HG03558 (cell line): ENCODE data around the gene TNRC6C.

Experiments
- ATAC-seq: cut with Tn5 transposase; IDR thresholded peaks from one replicate; pipeline ENCODE4 v1.9.1; 2021; ENCODE audit warnings: moderate number of reproducible peaks; ENCODE audit not compliant: unreplicated experiment; ENCODE audit errors: extremely low read depth

Gene TNRC6C

DNA sequence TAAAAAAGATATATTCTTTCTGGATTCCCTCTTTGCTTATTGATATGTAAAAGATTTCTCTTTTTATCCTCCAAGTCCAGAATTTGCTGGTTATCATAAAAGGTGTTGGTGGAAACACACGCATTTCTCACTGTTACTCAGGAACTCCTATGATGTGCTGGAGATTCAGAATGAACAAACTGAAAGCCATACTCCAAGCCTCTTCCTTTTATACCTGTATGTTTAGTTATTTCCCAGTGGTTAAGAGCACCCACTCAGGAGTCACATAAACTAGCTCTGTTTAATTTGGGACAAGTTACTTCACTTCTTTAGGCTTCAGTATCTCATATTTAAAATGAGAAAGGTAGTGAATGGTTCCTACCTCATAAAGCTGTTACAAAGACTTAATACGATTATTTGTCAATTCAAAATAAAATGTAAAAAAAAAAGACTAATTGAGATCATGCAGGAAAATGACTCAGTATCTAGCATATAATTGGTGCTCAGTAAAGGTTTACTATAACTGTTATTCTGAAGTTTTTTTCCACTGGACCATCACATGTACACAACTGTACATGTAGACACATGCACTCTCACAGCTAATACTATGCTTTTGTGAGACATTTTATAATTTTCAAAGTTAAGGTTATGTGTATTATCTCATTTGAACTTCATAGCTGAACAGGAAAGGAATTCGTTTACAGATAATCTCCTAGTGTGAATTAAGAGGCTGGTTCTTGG is 47.1 kb downstream of the TNRC6C start:
- ATAC-seq: no peak

DNA sequence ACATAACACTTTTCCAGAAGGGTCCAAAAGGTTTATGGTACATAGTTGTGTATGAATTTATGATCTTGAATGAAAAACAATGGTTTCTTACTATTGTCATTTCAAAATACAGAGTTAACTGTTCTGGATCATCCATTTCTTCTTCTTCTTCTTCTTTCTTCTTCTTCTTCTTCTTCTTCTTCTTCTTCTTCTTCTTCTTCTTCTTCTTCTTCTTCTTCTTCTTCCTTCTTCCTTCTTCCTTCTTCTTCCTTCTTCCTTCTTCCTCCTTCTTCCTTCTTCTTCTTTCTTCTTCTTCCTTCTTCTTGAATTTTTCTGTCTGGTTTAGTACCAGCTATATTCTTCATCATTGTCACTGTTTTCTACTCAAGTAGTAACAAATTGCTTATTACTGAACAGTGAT is 47.8 kb downstream of the TNRC6C start:
- ATAC-seq: no peak

DNA sequence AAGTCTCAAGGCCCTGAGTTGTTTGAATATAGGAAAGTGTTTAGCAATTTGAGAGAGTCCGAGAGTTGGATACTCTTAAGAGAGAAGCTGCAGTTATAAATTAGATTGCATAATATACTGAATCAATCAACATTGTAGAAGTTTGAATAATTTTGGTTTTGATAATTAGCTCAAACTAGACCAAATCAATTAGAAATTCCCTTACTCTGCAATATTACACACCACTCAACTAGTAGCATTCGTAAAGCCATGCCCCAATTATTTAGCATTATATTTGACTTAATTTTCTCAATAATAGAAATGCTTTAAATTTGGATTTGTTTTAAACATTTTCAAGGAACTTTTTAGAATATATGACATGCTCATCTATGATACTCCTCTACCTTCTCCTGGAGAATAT is 49.1 kb downstream of the TNRC6C start:
- no peak for ATAC-seq

DNA sequence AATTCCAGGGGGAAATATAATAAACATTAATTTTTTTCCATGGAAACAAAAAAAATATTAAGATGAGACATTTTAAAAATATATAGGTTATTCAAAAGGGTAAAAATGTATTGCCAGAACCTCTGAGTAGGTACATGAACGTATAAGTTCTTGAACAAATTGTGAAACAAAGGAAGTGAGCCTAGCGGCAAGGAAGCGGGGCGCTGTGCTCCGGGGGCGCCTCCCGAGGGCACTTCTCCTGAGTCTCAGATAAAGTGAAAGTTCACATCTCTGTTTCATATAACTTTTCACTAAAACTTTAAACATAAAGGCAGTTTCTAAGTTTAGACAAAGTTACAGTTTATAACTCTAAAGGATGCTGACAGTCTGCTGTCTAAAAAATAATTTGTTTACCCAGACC is 52.3 kb downstream of the TNRC6C start:
- no peak for ATAC-seq

DNA sequence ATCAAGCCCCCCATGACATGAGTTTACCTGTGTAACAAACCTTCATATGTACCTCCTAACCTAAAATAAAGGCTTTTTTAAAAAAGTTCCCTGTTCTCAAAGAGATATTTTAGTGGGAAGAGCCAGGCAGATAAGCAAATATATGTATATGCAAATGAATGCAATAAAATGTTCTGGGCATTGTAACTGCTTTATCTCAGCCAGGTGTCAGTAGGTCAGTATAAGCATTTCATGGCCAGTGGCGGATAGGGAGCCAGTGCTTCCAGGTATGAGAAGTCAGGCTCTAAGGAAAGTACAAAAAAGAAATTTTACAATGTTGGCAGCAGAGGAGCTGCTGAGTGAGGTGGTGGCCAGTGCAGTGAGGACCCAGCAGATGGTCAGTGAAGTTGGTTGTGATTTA is 53.9 kb downstream of the TNRC6C start:
- ATAC-seq: no peak

DNA sequence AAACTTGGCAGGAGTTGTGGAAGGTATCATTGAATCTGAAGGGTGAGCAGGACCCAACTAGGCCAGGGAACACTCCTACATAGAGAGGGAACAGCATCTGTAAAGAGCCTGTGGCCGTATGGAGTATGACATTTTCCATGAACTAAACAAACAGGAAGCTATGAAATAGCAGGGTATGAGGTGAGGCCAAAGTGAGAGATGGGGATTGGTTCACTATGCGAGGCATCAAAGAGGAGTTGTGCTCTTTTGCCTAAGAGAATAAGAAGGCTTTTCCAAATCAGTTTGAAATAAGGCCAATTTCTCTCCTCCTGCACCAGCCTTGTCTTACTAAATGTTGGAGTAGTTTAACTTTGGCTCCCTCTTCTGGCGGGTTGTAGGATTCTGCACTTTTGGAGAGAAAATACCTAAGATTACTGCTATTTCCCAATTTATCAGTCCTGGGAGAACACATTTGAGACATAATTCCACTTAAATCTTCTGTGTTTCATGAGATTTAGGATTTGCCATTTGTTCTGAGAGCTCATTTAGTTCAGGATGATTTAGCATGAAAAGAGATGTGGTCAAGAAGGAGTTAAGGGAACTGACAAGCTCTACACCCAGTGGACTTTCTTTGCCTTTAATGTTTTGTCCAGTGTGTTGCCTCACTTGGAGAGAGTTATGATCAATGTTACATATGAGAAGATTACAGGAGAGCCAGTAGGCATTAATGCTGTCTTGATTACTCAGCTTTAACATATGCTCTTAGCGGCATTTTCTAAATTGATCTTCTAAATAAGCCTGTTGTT is 55.4 kb downstream of the TNRC6C start:
- ATAC-seq: no peak

DNA sequence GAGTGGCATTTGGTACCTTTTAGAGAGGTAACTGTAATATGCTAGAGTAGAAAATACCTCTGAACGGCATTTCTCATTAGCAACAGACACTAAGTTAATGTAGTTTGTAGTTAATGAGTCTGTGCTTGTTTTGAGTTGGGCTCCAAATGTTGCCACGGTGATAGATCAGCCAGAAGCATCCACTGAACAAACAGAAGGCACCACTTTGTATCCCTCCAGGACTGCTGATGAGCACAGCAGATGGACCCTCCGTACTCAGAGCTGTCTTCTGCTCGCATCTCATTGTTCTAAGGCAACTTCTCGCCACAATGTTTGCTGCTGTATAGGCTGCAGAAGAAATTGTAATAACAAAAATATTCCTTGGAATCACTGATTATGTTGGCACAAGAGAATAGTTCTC is 56.1 kb downstream of the TNRC6C start:
- ATAC-seq: no peak

DNA sequence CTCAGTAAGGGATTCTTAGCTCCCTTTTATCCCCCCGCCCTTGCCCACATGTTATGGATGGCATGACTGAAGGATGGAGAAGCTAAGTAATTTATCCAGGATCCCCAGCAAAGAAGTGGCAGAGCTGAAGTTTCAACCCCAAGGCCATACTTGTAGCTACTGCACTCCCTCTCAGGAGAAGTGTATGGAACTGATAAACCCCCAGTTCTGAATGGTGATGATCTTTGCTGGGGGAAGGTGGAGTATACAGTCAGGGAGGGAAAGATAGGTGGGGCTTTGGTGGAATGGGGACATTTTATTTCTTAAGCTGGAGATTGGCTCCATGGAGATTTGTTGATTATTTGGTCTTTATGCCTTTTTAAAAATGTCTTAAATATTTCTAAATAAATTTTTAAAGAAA is 58.3 kb downstream of the TNRC6C start:
- ATAC-seq: no peak

DNA sequence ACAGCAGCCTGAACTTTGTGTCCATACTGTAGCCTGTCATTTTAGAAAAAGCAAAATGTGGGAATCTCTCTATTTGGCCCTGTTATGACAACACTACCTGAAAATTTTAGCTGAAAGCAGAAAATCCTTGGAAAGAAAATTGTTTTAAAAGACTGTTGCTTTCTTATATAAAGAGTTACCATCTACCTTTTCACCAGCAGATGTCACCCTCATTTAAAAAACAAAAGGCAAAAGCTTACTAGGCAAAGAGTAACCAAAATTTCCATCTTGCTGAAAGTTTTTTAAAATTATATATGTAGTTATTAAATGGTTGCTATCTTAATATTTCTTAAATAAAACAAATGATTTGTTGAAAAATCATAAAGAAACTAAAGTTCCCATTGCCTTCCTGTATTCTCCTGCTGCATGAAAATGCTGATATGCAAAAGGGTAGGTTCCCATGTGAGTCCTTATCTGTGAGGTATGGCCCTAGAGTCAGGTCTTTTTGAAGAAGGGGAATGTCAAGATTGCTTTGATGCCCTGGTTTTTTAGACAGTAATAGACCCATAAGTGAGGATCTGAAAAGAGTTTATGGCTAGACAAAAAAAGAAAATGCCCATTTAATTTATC is 61.0 kb downstream of the TNRC6C start:
- no peak for ATAC-seq

DNA sequence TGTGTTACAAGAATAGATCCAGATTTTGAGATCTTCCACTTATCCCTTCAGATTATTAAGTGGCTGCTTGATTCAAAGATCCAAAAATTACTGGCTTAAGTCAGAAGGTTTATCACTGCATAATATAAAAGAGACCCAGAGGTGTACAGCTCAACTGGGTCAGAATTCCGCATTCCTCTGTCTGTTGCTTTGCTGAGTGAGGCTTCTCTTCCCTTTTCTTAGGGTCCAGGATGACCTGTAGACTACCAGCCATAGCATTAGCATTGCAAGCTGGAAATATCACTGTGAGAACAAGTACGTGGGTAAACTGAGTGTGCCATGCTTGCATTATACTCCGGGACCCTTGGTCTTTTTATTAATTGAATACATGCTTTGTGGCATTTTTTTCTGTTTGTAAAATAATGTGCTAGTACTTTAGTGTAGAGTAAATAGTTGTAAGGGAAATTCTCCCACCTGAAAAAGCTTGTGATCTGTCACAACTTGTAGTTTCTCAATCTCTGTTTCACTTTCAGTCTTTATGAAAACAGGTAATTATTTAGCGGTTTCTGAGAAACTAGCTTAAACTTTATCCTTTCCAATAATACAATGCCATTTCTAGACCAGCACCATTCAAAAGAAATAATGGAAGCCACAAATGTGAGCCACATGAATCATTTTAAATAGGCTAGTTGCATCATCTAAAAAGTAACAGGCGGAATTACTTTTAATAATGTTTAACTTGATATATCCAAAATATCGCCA is 61.6 kb downstream of the TNRC6C start:
- ATAC-seq: peak; percentile 55

DNA sequence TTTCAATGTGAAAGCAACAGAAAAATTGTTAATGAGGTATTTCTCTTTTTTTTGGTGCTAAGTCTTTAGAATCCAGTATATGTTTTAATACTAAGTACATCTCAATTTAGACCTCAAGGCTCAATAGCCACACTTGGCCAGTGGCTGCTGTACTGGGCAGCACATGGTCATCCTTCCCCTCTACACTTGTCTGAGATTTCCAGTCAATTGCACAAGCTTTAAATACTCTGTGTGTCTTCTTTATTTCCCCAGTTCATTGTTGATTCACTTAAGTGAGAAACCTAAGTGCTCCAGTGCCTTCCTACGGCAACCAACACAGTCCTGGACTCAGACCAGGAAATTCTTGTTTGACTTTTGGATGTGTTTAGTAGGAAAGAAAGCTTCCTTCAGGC is 62.2 kb downstream of the TNRC6C start:
- no peak for ATAC-seq

DNA sequence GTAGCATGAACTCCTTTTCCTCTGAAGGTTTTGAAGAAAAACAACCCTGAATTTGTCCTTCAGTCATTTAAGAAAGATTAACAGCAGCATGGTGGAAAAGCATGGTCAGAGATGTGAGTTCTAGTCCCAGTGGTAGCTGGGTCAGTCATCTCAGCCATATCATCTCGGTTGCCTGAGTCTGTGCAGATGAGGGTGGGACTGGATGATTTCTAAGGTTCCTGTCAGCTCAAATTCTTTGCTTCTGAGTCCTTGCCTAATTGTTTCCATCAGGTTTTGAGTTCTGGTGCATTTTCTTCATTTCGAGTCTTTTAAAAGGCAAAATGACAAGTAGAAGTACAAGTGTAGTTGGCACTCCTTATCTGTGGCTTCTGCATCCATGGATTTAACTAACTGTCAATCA is 63.9 kb downstream of the TNRC6C start:
- ATAC-seq: no peak

DNA sequence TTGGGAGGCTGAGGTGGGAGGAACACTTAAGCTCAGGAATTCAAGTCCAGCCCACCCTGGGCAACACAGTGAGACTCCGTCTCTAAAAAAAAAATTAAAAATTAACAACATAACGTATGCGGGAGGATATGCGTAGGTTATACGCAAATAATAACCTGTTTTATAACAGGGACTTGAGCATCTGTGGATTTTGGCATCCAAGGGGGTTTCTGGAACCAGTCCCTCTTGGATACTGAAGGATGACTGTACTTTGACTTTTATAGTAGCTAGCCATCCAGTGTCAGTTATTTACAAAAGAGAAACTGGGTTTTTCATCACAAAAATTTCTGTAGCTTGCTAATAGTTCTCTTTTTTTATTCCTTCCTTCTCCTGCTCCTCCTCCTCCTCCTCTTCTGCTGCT is 64.5 kb downstream of the TNRC6C start:
- ATAC-seq: no peak

DNA sequence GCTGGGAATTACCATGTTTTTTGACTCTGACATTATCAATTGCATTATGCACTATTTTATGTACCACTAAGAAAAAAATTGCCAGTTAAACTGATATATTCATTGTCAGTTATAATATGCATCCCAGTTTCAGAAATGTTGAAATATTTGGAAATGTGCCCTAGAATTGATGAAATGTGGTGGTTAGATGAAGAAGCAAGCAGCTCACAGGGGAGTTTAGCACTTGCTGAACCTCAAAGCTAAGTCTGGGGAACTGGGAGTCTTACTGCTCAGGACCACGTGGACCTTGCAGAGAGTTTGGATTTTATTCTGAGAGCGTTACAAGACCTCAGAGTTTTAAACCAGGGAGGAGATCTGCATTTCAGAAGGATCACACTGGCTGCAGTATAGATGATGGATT is 67.9 kb downstream of the TNRC6C start:
- no peak for ATAC-seq

DNA sequence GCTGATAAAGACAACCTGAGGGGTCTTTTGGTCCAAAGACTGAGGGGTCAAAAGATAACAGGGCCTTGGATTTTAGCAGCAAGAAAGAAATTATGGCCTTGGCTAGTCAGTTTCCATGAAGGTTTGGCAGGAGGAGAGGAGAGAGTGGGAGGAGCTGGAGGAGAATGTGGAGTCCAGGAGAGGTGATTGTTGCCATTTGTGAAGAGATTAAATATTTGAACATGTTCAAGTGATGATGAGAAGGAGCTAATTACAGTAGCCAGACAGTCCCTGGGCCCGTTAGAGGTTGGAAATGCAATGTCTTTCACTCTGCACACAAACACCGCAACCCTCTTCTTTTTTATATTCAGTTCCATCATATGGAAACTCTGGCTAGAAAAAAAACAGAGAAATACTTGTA is 68.6 kb downstream of the TNRC6C start:
- no peak for ATAC-seq

DNA sequence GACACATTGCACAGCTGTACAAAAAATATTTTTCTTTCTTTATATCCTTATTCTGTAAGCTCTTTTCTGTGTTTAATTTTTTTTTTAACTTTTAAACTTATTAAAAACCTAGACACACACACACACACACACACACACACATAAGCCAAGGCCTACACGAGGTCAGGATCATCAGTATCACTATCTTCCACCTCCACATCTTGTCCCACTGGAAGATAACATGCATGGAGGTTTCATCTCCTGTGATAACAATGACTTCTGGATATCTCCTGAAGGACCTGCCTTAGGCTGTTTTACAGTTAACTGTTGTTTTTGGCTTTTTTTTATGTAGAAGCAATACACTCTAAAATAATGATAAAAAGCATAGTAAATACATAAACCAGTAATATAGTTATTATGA is 71.2 kb downstream of the TNRC6C start:
- ATAC-seq: no peak

DNA sequence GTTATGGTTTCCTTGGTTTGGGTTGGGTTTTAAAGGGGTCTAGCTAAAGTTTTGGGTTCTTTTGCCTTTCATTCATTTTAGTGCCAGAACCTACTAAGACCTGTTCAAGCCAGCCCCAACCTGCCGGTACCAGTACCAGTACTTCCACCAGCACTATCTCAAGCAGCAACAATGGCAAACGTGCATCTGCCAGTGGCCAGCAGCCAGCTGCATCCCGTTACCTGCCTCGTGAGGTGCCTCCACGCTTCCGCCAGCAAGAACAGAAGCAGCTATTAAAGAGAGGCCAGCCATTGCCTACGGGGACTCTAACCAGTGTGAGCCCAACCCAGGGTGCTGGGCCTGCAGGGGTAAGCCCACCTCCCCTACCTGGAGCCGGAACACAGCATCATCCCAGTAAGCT is 72.9 kb downstream of the TNRC6C start:
- no peak for ATAC-seq

DNA sequence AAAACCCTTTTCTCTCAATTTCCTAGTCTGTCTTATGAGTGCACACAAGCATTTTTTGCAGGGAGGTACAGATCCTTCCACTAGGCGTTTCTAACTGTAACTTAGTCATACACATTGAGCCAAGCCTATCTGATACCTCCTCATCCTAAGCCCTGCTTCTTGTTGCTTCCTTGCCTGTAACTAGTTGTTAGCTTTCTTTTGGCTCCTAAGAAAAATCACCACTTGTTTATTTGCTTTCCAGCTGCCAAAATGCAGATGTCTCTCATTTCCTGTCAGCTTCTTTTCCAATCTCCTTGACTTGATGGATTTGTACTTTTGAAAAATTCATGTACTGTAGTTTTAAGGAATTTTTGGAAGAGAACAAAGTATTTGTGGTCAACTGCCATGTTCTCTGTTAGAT is 73.7 kb downstream of the TNRC6C start:
- no peak for ATAC-seq

DNA sequence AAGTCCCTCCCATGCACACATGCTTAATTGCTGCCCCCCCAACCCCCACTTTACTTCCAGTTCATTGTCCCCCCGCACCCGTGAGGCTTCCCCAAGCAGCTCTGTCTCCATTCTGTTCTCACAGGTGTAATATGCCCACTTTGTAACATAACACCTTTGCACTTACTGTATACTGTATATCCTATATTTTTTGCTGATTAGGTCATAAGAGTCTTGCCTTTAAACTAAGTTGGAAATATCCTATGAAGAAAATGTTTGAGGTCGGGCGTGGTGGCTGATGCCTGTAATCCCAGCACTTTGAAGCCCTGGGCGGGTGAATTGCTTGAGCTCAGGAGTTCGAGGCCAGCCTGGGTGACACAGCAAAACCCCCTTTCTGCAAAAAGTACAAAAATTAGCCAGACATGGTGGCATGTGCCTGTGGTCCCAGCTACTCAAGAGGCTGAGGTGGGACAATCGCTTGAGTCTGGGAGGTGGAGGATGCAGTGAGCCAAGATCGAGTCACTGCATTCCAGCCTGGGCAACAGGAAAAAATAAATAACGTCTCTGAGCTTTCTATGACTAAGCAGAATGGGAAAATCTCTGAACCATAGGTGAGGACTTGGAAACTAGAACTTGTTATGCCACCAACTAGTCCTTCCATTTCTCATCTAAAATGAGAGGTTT is 76.1 kb downstream of the TNRC6C start:
- ATAC-seq: no peak

DNA sequence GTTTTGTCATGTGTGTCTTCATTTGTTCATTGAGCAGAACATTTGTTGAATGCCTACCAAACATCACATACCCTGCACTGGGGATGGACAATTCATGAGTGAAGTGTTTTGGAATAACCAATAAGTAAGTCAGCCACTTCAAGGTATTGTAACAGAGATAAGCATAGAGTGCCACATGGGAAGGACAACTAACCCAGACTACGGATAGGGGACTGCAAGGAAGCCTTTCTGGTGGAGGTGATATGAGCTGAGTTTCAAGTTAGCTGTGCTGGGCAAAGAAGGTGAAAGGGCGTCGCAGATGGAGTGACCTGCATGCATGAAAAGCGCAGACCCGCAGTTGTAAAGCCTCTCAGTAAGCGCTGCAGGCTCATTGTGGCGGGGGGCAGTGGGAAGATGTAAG is 78.8 kb downstream of the TNRC6C start:
- no peak for ATAC-seq
